H1 (cell line): Measurements from ENCODE around the gene ANKRD12. TPM values are rescaled to one million over a fixed set of nuclear protein-coding genes. Genes with fewer than 3 reads are reported as not detected.

Source experiments
- MAFK ChIP-seq: IDR thresholded peaks from 2 replicates; pipeline ENCODE4 v1.6.1; 2012; ENCODE audit warnings: low read depth, mild to moderate bottlenecking, improper control_type of control experiment, low read length
- YY1 ChIP-seq: IDR thresholded peaks from 2 replicates; pipeline ENCODE4 v1.6.1; 2011; ENCODE audit warnings: low read depth, mild to moderate bottlenecking, low read length
- polyA plus RNA-seq, 7 experiments: library from polyadenylated mRNA; depleted of rRNA in 3 of 7; stranded (reverse) in 5 of 7; unstranded in 2 of 7; fragments of >200 nt in 5 of 7; fragments of 200-250 nt in 2 of 7; gene quantifications; 1 replicate in 5 of 7; 2 replicates in 1 of 7; 4 replicates in 1 of 7; pipeline versions ENCODE4 v1.2.1 to v1.2.3, GENCODE V29; 2011 to 2013; ENCODE audit warnings: missing spikeins in 2 of 7, mixed read lengths in 2 of 7
- total RNA-seq: library from RNA; stranded (reverse); fragmentation: NEBNext Ultra II Directional; extraction: Animal tissue kit (Norgen Biotek cat#: 25700); gene quantifications from 2 replicates; pipeline ENCODE4 v1.2.1, GENCODE V29; 2021

Gene ANKRD12
- total and polyA plus RNA-seq, 2 of the 8 experiments (the other 6 are each of a cell fraction or from before 2014, with no cell fraction given): 2.6 to 37.9 TPM

GRCh38 chr18:9293948-9294347 is 157.4 kb downstream of the ANKRD12 start (continued):
- TF ChIP-seq YY1 (no peak), MAFK (no peak)
